ENCODE results near the gene TMEM44.

The TMEM44 gene

DNA sequence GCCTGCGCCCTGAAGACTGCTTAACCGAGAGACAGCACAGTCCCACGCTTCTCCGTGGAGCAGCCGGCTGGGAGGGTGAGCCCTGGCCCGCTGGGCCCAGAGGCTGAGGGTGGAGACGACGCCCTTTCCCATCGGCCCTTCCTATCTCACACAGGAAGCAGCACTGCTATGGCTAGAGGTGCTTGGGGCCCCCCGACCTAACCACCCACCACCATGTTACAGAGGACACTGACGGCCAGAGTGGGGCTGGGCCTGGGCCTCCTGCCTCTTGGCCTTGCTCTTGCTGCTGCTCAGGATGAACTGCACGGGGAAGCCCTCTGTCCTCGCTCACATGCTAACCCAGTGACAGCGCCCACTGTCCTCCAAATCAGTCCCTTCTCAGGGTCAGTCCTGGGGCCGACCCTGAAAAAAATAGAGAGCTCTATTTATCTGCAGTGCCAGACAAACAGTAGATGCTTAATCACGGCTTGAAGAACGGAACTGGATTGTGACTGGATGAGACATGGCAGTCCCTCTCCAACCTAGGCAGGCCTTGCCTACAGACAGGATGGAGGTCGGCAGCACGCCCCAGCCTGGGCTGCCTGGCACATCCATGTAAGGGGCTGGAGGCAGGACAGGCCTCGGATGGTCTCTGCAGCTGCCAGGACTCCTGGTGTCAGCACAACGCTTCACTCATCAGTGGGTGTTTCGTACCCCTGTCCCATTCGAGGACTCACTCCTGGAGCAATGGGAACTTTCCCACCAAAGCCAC lies 14.2 kb downstream of the TMEM44 start:
- TF ChIP-seq, protein P1, sequence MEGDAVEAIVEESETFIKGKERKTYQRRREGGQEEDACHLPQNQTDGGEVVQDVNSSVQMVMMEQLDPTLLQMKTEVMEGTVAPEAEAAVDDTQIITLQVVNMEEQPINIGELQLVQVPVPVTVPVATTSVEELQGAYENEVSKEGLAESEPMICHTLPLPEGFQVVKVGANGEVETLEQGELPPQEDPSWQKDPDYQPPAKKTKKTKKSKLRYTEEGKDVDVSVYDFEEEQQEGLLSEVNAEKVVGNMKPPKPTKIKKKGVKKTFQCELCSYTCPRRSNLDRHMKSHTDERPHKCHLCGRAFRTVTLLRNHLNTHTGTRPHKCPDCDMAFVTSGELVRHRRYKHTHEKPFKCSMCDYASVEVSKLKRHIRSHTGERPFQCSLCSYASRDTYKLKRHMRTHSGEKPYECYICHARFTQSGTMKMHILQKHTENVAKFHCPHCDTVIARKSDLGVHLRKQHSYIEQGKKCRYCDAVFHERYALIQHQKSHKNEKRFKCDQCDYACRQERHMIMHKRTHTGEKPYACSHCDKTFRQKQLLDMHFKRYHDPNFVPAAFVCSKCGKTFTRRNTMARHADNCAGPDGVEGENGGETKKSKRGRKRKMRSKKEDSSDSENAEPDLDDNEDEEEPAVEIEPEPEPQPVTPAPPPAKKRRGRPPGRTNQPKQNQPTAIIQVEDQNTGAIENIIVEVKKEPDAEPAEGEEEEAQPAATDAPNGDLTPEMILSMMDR (IDR thresholded peaks at IDR 0.05; ENCODE audit: control extremely low read depth, extremely low read depth, low read depth, missing control alignments): no peak
- no peak for DNase-seq (ENCODE audit: extremely low spot score)
- ChIA-PET POLR2A (no interaction called here), CTCF (interaction anchor here (1.5 kb wide), 1 partner anchor 25 kb away, joined by 3 read pairs; no protein-coding TSS in a partner anchor)

DNA sequence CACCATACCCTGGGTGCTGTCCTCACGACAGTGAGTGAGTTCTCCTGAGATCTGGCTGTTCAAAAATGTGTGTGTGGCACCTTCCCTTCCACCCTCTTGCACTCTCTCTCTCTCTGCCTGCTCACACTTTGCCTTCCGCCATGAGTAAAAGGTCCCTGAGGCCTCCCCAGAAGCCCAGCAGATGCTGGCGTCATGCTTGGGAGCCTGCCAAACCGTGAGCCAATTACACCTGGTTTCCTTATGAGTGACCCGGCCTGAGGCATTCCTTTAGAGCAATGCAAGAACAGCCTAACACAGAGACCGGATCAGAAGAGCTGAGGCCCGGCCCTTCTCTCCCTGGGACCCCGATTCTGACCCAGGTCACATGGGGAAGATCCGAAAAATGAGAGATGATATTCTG lies 15.4 kb downstream of the TMEM44 start:
- ChIA-PET POLR2A (no interaction called here), CTCF (no interaction called here)
- TF ChIP-seq, protein P1 (IDR thresholded peaks at IDR 0.05; ENCODE audit: control extremely low read depth, extremely low read depth, low read depth, missing control alignments): no peak
- no peak for DNase-seq (ENCODE audit: extremely low spot score)

DNA sequence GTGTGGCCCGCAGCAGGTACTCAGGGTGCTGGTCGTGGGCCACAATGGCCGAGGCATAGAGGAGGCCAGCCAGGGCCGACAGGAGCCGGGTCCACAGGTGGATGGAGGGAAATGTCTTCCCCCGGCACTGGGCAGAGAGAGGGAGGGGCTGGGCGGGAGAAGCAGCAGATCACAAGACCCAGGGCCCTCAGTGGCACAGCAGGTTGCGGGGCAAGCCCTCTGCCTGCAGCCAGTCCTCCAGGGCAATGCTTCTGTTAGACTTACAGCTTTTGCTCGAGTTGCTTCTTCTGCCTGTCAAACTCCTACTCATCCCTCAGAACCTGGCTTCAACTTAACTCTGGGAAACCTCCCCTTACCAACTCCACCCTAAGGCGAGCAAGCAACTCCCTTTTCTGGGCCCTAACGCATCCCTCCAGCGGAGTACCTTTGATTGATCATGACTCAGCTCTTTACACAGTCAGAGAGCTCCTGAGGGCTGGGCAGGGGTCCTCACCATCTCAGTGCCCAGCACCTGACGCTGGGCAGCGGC lies 16.0 kb downstream of the TMEM44 start:
- POLR2A ChIA-PET: no interaction called here
- TF ChIP-seq, protein P1 (IDR thresholded peaks at IDR 0.05; ENCODE audit: control extremely low read depth, extremely low read depth, low read depth, missing control alignments): no peak
- DNase-seq (ENCODE audit: extremely low spot score): no peak
- CTCF ChIA-PET: interaction anchor here (1.3 kb wide), 1 partner anchor 9 kb away, joined by 5 read pairs; no protein-coding TSS in a partner anchor

DNA sequence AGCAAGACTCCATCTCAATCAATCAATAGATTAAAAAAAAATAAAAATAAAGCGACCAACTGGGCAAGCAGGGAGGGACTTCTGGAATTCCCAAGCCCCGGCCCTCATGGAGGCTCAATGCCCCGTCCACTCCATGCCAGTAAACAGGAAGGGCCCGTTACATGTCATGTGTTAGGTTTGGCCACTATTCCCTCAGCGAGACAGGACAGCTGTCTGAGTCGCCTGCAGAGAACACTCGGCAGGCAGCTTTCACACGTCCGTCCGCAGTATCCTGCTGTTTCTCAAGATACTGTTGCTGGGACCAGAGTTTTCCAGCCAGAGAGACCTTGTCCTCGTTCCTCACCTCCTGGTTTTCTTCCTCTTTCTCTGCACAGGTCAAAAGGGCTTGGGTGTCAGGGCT lies 18.0 kb downstream of the TMEM44 start:
- POLR2A ChIA-PET: no interaction called here
- CTCF ChIA-PET: interaction anchor here (1.0 to 1.8 kb wide), 4 partner anchors 18 to 271 kb away, joined by 3 to 5 read pairs (median 4); no protein-coding TSS in a partner anchor
- no peak for DNase-seq (ENCODE audit: extremely low spot score)
- TF ChIP-seq, protein P1 (IDR thresholded peaks at IDR 0.05; ENCODE audit: control extremely low read depth, extremely low read depth, low read depth, missing control alignments): no peak

DNA sequence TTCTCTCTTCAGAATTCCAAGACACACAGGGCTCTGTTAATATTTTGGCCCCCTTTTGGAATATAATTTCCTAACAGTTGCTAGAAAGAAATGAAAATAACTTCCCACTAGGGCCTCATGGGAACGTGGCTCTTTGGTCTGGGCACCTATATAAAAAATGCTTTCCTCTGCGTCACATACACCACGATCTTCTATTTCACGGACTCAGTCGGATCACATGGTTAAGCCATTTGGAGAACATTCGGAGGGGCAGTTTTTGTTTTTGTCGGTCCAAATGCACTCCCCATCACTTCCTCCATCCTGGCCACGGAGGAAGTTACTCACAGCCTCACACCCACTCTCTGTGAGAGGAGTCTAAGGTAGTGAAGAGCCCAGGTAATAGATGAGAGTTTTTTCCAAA lies 21.0 kb downstream of the TMEM44 start:
- CTCF ChIA-PET: interaction anchor here (1.2 to 2.2 kb wide), 2 partner anchors 18 to 21 kb away, joined by 3 to 9 read pairs; partner anchors contain the start of gene TMEM44
- TF ChIP-seq, protein P1 (IDR thresholded peaks at IDR 0.05; ENCODE audit: control extremely low read depth, extremely low read depth, low read depth, missing control alignments): no peak
- POLR2A ChIA-PET: no interaction called here
- DNase-seq (ENCODE audit: extremely low spot score): no peak

DNA sequence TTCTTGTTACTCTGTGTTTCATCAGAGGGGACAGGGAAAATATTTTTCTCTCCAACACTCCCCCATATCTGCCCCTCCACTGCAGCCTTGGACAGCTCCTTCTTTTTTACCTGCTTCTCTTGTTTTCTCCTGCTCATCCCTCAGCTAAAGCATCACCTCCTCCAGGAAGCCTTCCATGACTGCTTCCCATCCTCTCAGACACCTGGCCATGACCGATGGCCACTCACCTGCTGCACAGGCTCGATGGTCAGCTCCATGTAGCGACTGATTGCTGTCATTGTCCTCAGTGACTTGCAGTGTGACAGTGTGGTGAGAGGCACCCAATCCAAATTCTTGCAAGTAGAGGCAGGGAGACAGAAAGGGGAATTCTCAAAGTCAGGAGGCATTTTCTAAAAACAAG lies 22.5 kb downstream of the TMEM44 start:
- TF ChIP-seq, protein P1 (IDR thresholded peaks at IDR 0.05; ENCODE audit: control extremely low read depth, extremely low read depth, low read depth, missing control alignments): no peak
- POLR2A ChIA-PET: no interaction called here
- DNase-seq (ENCODE audit: extremely low spot score): no peak
- CTCF ChIA-PET: interaction anchor here (0.6 to 2.2 kb wide), 4 partner anchors 16 to 31 kb away, joined by 3 to 9 read pairs (median 4); partner anchors contain the start of gene TMEM44

Measured in GM10248 (cell line).